HL-60/S4 treated with phorbol 12-myristate 13-acetate at 8.2 ng/mL for 4 days and 3 days (cell line): ENCODE results near the gene RNLS.

Experiments used
- in situ Hi-C: fragments of 300-500 bp; cut with MboI; formaldehyde crosslinking; loops from 2 replicates; pipeline ENCODE4 v1.15.0; 2022; ENCODE audit warnings: low sequenced_read_pairs

Gene RNLS

DNA sequence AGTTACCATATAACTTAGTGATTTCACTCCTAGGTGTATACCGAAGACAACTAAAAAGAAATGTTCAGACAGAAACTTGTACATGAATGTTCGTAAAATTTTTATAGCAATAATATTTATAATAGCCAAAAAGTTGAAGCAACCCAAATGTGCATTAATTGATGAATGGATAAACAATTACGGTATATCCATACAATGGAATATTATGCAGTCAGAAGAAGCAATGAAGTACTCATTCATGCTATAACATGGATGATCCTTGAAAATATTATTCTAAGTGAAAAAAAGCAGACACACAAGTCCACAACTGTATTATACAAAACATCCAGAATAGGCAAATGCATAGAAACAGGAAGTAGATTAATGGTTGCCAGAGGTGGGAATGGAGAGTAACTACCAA is 183.9 kb downstream of the RNLS start:
- in situ Hi-C loops: loop anchor here (25.0 kb wide), 1 partner anchor 537 kb away; the partner anchor contains the start of genes KLLN and PTEN

DNA sequence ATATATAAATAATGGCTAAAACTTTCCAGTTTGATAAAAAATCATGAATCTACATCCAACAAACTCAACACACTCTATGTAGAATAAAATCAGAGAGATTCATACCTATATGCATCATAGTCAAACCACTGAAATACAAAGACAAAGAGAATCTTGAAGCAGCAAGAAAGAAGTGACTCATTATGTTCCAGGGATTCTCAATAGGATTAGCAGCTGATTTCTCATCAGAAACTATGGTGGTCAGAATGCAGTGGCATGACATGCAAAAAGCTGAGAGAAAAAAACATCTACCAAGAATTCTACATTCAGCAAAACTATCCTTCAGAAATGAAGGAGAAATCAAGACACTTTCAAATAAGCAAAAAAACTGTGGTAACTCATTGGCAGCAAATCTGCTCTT is 187.4 kb downstream of the RNLS start:
- in situ Hi-C loops: loop anchor here (25.0 kb wide), 1 partner anchor 533 kb away; the partner anchor contains the start of genes KLLN and PTEN

DNA sequence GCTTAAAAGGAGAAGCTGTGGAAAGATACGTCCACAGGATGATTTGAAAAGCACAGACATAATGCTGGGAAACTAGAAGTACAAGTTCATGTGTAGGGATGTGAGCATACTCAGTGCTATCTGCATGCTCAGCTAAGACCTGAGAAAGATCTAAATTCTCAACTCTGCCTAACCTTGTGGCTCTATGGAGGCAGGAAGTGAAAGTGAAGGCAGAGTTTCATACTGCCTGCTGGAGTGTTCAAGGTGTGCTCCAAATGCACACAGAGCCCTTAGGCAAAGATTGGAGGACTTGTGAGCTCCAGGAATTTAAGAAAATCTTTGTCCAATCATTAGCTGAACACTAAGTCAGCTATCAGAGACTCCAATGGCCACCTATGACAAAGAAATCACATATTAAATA is 190.9 kb downstream of the RNLS start:
- in situ Hi-C loops: loop anchor here (25.0 kb wide), 1 partner anchor 530 kb away; the partner anchor contains the start of genes KLLN and PTEN

DNA sequence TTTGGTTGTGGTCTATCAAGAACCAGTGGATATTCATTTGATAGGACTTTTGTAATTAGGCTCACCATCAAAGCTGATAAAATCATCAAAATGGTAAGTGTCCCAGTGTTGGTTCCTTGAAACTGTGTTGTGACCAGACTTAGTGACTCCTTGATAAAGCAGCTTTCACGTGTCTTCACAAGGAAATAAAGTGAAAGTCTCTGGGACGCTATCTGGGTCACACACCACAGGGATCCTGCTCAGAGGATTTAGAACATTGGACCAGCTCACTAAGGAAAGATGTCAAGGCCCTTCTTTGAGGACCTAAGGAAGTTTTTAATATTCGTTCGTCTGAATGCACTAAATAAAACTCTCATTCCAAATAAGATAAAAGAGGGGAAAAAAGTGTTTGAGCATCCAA is 193.1 kb downstream of the RNLS start:
- in situ Hi-C loops: loop anchor here (25.0 kb wide), 1 partner anchor 528 kb away; the partner anchor contains the start of genes KLLN and PTEN

DNA sequence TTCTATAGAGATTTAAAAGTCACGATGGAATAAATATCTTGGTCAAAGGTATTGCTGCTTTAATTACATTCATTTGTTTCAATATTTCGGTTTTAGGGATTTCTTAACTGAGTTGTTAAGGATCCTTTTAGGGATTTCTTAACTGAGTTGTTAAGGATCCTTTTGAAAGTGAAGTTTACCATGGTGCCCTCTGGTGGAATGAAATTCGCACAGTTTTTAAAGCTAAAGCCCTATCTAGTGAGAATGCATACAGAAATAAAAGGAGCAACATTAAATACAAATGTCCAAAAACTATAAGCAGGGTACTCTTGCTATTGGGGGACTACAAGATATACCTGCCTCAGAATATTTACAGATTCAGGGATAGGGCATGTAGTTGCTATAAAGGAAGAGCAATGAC is 193.7 kb downstream of the RNLS start:
- in situ Hi-C loops: loop anchor here (25.0 kb wide), 1 partner anchor 527 kb away; the partner anchor contains the start of genes KLLN and PTEN

DNA sequence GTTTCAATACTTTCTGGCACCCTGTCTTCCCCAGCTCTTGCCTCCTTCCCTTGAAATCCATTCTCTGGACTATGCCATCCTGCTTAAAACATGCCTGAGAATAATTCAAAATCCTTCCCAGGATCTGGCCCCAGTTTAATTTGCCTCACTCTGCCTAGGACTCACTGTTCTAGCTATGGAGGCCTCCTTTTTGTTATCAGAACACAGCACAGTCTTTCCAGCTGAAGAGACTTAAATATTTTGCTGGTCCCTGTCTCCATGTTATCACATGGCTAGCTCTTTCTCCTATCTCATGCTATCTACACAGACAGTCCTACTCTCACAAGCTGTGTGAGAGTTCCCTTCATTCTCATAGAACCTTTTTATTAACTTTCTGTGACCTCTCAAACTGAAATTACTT is 194.8 kb downstream of the RNLS start:
- in situ Hi-C loops: loop anchor here (25.0 kb wide), 1 partner anchor 526 kb away; the partner anchor contains the start of genes KLLN and PTEN

DNA sequence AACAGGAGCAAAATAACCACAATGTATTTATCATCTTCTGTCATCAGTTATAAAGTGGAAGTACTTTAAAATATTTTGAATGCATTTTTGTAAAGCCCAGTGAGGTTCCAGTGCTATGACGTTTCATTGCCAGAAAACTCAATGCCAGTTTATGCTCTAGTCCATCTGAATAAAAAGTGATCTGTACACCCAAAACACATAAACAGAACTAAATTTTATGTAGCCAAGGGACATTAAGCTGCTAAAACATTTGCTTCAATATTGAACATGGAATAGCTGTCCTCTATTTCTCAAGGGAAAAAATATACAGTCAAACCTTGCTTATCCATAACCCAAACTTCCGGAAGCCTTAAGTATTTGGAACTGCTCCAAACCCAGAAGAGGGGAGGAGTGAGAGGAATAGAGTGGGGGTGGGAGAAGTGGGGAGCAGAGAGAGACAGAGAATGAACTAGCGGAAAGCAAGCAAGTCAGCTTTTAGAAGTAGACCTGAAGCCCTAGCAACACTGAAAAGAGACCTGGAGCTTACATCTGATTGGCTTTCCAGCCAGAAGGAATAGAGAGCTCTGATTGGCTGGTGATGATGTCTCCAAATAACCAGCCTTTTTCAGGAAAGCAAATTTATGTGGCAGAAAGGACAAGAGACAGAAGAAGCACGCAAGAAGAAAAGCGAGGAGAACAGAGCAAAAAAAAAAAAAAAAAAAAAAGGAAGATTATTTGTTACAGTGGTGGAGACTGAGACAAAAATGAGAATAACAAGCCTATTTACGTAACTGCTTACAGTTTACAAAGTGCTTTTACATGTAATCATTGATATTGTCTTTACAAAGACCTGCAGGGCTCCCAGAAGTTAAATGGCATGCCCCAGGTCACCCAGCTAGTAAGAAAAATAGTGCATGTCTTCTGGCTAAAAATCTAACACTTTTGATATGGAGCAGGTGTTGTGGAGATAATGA is 196.0 kb downstream of the RNLS start:
- in situ Hi-C loops: loop anchor here (25.0 kb wide), 1 partner anchor 525 kb away; the partner anchor contains the start of genes KLLN and PTEN

DNA sequence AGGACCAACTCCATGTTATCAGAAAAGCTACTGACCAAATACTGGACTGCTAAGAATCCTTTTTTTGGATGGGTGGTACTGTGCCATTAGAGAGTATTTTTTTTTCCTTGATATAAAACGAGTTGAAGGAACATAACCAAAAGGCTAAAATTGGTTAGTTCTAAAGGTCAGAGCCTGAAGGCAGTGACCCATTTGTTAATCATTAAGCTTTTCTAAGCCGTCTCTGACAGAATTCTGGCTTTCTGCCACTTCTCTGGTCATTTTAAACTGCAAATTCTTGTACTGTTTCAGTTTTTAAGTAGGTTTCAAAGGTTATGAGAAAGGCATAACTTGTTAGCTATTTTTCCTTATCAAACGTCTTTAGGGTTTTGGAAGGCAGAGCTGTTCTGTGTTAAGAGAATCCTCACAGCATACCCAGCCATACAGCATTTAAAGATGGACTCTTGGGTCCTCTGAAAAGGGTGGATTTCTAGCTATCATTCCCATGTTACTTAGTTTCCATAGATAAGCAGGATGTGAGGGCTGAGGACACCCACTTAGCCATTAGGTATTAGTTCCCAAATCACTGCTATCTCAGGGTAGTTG is 196.8 kb downstream of the RNLS start:
- in situ Hi-C loops: loop anchor here (25.0 kb wide), 1 partner anchor 524 kb away; the partner anchor contains the start of genes KLLN and PTEN

DNA sequence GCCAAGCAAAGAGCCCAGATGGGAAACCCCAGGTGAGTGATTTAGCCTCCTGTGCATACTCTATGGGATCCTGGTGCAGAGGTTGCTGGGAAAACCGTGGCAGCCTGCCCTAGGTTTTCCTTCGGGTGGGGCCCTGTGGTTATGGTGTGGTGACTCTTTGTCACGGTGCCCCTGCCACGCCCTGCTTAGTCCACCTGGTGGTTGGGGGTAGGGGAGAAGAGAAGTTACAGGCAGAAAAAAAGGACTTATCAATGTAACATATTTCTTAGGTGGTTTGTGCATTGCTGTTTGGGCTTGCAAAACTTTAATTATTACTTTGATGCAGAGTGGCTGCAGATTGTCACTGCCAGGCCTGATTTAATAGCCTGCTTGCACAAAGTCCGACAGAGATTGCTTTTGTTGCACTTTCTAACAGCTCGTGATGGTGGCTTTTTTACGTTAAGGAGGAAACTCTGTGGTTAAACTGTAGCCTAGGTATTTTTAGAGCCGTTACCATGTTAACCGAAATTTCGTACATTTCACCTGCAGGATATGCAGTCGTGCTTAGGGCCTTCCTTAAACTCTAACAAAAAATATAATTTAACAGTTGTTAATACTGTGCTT is 197.4 kb downstream of the RNLS start:
- in situ Hi-C loops: loop anchor here (25.0 kb wide), 1 partner anchor 523 kb away; the partner anchor contains the start of genes KLLN and PTEN

DNA sequence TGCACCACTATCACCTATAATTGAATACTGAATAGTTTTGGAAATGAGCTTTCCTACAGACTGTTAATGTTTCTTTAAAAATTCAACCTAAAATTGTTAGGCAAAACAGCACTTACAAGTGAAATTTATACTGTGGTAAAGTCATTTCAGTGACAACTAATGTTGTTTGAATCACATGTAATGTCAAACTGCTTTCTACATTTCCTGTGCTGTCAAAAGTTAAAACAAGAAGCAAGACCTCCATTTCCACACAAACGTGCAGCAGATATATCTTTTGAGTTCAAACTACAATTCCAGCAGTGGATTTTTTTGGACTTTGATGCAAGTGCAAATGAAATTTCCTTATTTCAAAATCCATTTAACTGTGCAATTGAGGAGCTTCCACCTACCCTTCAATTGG is 199.8 kb downstream of the RNLS start:
- in situ Hi-C loops: loop anchor here (25.0 kb wide), 1 partner anchor 521 kb away; the partner anchor contains the start of genes KLLN and PTEN

DNA sequence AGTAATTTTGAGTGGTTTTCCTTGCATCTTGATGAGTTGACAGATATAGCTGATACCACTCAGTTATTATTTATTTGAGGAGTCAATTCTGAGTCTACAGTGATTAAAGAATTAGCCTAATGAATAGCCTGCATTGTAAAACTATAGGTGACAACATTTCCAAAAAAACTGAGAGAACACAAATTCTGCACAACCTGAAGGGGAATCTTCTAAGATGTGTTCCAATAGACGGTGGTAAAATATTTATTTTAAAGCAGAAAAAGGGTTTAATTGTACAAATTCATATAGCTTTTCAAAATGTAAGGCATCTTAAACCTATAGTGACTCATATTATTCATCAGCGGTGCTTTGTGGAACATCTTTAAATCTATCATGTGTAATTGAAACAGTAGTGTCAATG is 200.4 kb downstream of the RNLS start:
- in situ Hi-C loops: loop anchor here (25.0 kb wide), 1 partner anchor 520 kb away; the partner anchor contains the start of genes KLLN and PTEN

DNA sequence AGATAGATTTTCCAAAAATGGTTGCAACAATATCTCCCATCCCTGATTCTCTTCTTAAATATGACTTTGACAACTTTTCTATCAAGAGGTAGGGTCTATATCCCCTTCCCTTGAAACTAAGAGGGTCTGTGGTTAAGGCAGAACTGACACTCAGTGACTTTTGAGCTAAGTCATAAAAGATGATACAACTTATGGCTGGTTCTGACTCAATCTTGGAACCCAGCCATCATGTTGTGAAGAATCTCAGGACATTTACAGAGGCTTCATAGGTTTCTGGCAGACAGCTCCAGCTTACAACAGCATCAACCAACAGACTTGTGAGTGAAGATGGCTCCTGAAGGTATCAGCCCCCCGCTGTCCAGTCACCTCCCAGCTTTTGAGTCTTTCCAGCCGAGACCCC is 203.5 kb downstream of the RNLS start:
- in situ Hi-C loops: loop anchor here (25.0 kb wide), 1 partner anchor 517 kb away; the partner anchor contains the start of genes KLLN and PTEN

DNA sequence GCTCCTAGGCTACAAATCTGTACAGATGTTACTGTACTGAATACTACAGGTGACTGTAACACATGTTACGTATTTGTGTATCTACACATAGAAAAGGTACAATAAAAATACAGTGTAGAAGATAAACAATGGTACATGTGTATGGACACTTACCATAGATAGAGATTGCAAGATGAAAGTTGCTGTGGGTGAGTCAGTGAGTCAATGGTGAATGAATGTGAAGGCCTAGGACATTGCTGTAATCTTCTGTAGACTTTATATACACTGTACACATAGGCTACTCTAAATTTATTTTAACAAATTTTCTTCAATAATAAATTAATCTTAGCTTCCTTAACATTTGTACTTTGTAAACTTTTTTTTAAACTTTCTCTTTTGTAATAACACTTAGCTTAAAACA is 205.6 kb downstream of the RNLS start:
- in situ Hi-C loops: loop anchor here (25.0 kb wide), 1 partner anchor 515 kb away; the partner anchor contains the start of genes KLLN and PTEN

DNA sequence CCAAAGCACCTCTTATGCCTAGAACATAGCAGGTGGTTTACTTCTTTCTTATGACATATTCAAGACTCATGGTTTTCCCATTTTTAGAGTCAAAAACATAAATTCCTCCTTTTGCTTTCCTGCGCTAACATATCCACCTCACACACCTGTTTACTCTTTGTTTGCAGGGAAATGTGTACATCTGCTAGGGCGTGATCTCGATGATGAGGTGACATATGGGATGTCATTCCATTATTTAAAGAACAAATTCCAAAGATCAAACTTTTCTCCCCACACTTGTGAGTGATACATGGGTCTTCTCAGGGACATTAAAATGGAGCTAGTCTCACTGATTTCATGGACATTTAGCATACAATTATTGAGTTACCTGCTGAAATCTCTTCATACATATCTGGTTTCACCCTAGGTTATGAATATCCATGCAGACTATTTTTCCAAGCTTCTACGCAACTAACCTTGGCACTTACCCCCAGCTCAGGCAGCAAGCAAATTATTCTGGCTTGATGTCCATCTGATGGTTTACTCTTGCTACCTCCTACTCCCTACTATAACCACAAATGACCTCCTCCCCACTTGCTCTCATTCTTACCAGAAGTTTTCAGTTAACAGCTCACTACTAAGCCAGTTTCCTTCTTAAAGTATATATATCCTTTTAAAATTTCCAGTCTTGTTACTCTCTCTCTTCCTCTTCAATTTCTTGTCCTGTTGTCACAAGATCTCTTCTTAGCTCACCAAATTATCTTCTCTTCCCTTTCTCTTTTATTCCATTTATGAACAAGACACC is 208.5 kb downstream of the RNLS start:
- in situ Hi-C loops: loop anchor here (25.0 kb wide), 1 partner anchor 512 kb away; the partner anchor contains the start of genes KLLN and PTEN

DNA sequence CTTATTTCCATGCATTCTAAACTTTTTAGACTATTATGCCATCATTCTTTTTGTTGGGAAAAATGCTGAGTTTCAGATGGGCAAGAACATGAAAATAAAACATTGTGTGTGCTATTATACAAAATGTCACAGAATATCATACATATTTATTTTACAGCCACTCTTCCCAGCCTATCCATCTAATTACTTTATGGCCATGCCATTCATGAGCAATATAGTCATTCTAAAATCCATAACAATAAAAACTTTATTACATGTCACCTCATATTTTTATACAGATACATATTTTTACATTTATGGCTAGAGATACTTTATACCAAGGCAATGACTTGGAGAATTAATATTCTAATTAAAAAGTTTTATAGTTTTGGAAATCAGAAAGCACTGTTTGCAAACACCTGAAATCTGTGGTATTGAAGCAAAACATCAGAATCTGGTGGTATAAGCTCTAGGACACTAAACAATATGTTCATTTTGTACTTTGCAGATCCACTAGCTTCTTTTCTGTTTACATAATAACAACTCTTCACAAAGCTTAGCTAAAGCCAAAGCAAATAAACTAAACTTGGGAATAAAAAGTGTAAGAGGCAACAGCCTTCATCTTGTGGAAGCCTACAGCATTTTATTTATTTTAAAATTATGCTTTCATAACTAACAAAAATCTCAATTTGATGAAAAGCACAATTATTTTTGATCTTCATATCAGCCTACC is 210.1 kb downstream of the RNLS start:
- in situ Hi-C loops: no loop called here

DNA sequence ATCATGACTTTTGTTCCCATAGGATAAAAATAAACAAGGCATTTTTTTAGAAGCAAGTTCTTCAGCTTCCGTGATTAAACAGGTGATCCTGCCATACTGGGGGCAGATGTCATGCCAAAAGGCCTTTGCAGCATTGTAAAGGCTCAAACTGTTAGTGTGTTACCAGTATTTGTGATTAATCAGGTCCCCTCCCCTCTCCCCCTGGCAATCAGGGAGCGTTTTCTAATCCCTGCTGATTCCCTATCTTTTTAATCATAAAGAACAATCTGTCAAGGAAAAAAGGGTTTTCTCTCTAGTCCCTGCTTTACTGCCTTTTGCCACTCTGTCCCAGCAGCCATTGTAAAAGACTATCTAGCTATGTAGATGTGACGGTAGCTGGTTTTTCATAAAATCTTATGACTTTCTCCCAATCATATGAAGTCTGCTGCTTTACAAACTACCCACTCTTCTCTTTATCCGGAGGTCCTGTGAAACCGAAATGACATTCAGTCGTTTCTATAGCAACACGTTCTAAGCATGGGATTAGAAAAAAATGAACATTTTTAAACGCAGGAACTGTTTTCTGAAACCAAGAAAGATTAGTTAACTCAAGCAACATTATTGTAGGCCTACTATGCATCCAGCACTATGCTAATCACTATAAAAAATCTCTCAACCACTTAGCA is 210.9 kb downstream of the RNLS start:
- in situ Hi-C loops: no loop called here

DNA sequence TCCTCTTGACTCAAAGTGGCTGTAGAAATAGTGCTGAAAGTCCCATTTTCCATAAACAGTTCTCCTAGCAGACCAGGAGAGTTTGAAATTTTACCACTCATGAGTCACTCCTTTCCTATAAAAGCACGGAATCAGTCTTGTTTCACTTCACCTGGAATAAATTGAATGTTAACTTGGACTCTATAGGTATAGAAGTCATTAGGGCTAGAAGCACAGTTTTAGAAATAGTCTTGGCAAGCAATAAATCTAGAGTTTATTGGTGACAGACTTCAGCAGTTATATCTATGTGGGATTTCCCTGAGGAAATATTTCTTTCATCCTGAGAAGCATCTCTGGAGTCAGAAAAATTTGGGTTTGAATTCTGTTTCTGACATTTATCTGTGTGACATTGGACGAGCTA is 212.4 kb downstream of the RNLS start:
- in situ Hi-C loops: no loop called here

DNA sequence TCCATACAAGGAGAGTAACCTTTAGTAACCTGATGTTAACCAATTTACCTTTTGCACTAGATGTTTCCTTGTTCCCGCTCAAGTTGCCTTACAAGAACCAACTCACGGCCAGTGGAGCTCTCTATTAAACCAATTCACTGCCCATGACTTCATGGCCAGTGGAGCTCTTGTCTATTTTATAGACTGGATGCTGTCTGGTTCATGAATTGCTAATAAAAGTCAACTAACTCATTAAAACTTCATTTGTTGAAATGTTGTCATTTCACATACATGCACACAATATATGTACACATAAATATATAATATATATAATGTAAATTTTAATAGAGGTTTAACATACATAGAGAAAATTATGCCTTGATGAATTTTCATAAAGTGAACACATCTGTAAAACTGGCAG is 216.3 kb downstream of the RNLS start:
- in situ Hi-C loops: no loop called here
